Mesothelial cell of epicardium (in vitro differentiated cells): ENCODE results near the gene ADAMTS6. TPM values are rescaled to one million over a fixed set of nuclear protein-coding genes. Genes with fewer than 3 reads are reported as not detected.

Experiments
- DNase-seq, 2 experiments: peaks; one replicate each; pipeline ENCODE4 v3.0.0; 2021; ENCODE audit warnings: low spot score in 2 of 2; ENCODE audit not compliant: unreplicated experiment in 2 of 2
- H3K27ac Mint-ChIP-seq: 2 replicates; pipeline ENCODE4 v1.8.0; 2021; ENCODE audit warnings: mixed read lengths
- H3K27me3 Mint-ChIP-seq: 2 replicates; pipeline ENCODE4 v1.8.0; 2021; ENCODE audit warnings: low read depth, mixed read lengths
- H3K36me3 Mint-ChIP-seq: 2 replicates; pipeline ENCODE4 v1.8.0; 2021; ENCODE audit warnings: mixed read lengths
- H3K4me1 Mint-ChIP-seq: 2 replicates; pipeline ENCODE4 v1.8.0; 2021; ENCODE audit warnings: mixed read lengths
- H3K4me3 Mint-ChIP-seq: 2 replicates; pipeline ENCODE4 v1.8.0; 2021; ENCODE audit warnings: mild to moderate bottlenecking, moderate library complexity, mixed read lengths
- H3K9me3 Mint-ChIP-seq: 2 replicates; pipeline ENCODE4 v1.8.0; 2021; ENCODE audit warnings: mixed read lengths
- CTCF ChIP-seq: fragments of 200-600 bp; sonication (generic); IDR thresholded peaks from one replicate; pipeline ENCODE4 v1.5.0; 2021; ENCODE audit warnings: antibody characterized with exemption; ENCODE audit not compliant: unreplicated experiment
- total RNA-seq: library from RNA; stranded (reverse); gene quantifications from 3 replicates; pipeline ENCODE4 v1.2.1, GENCODE V29; 2021

The ADAMTS6 gene
- total RNA-seq: 17.3 to 20.6 TPM (median 17.7 TPM) in 3 replicates

- Mint-ChIP-seq H3K36me3 (no peaks in the 10 kb centered on the region), H3K27me3 (no peaks in the 10 kb centered on the region), H3K27ac (peak within 1 kb of the TSS; percentile 96), H3K4me1 (peaks cover 24% of the 10 kb centered on the region), H3K9me3 (no peaks in the 10 kb centered on the region), H3K4me3 (no peak within 1 kb of the TSS)
- DNase-seq: peak; percentile 46 to 74
- no peak for TF ChIP-seq CTCF
These were observed at the start of gene ADAMTS6 for GRCh38 chr5:65481635-65482295. Gene ADAMTS6 (minus strand): TSS chr5:65481920. CDS start chr5:65473673, 8,247 bp downstream.

- no peaks in the 10 kb centered on the region for H3K27me3 Mint-ChIP-seq
- TF ChIP-seq CTCF: no peak
- H3K4me1 Mint-ChIP-seq: no peaks in the 10 kb centered on the region
- no peak for DNase-seq
- no peak overlapping the region for H3K27ac Mint-ChIP-seq
- no peaks in the 10 kb centered on the region for H3K9me3 Mint-ChIP-seq
- peaks cover 6% of the 10 kb centered on the region for H3K36me3 Mint-ChIP-seq
- H3K4me3 Mint-ChIP-seq: no peak overlapping the region
These were observed 49.2 kb upstream of the ADAMTS6 start for GRCh38 chr5:65530904-65531303.

- H3K4me1 Mint-ChIP-seq: no peaks in the 10 kb centered on the region
- no peak overlapping the region for H3K27ac Mint-ChIP-seq
- no peaks in the 10 kb centered on the region for H3K27me3 Mint-ChIP-seq
- no peak overlapping the region for H3K4me3 Mint-ChIP-seq
- DNase-seq: no peak
- peaks cover 7% of the 10 kb centered on the region for H3K36me3 Mint-ChIP-seq
- TF ChIP-seq CTCF: no peak
- H3K9me3 Mint-ChIP-seq: no peaks in the 10 kb centered on the region
These were observed 44.0 kb upstream of the ADAMTS6 start for GRCh38 chr5:65525726-65526125.

GRCh38 chr5:65512170-65512937 is 30.6 kb upstream of the ADAMTS6 start:
- DNase-seq: no peak
- H3K27me3 Mint-ChIP-seq: no peaks in the 10 kb centered on the region
- H3K27ac Mint-ChIP-seq: no peak overlapping the region
- H3K36me3 Mint-ChIP-seq: peaks cover 2% of the 10 kb centered on the region
- H3K4me3 Mint-ChIP-seq: no peak overlapping the region
- TF ChIP-seq CTCF: no peak
- no peaks in the 10 kb centered on the region for H3K4me1 Mint-ChIP-seq
- H3K9me3 Mint-ChIP-seq: peaks cover 3% of the 10 kb centered on the region

- no peak for DNase-seq
- Mint-ChIP-seq H3K4me3 (no peak overlapping the region), H3K9me3 (peaks cover 3% of the 10 kb centered on the region)
These were observed 27.3 kb upstream of the ADAMTS6 start for GRCh38 chr5:65508978-65509377.

More at GRCh38 chr5:65508978-65509377, 27.3 kb upstream of the ADAMTS6 start:
- no peak for TF ChIP-seq CTCF
- H3K27me3 Mint-ChIP-seq: no peaks in the 10 kb centered on the region
- H3K36me3 Mint-ChIP-seq: no peaks in the 10 kb centered on the region
- no peaks in the 10 kb centered on the region for H3K4me1 Mint-ChIP-seq
- no peak overlapping the region for H3K27ac Mint-ChIP-seq
